DND-41 (cell line): ENCODE measurements around the gene FAM118B.

Source experiments
- CTCF ChIP-seq: IDR thresholded peaks from 2 replicates; pipeline ENCODE4 v1.5.1; 2012; ENCODE audit warnings: borderline replicate concordance, low read length, moderate library complexity, mild to moderate bottlenecking; ENCODE audit not compliant: poor library complexity, severe bottlenecking; ENCODE audit errors: extremely low read depth
- EZH2 ChIP-seq: IDR thresholded peaks from 3 replicates; pipeline ENCODE4 v1.6.1; 2012; ENCODE audit warnings: borderline replicate concordance, low read depth, mild to moderate bottlenecking, moderate library complexity, low read length, inconsistent platforms; ENCODE audit not compliant: severe bottlenecking

DNA sequence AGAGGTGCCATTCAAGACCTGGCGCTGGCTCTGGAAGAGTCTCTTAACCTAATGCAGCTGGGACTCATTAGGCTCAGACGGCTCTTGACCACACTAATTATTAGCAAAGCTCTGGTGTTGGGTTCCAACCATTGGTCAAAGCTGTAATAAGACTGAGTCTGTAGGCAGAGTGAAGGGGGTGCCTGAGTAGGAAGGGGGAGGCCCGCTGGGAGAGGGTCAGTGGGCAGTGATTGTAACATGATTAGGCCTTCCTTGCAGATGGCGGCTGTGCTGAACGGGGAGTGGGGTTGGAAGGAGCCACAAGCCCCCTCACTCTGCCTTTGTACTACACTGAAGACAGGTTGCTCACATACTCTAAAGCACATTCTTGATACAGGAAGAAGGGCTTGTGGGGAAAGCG, 51.9 kb downstream of the FAM118B start:
- TF ChIP-seq EZH2, result no peak
- TF ChIP-seq CTCF, result no peak
